Transverse colon (tissue), 3 donors: ENCODE measurements around the gene ERICH2.

ENCODE experiments used
- EP300 ChIP-seq: sonication (generic); formaldehyde crosslinking; IDR thresholded peaks from one replicate; pipeline ENCODE4 v1.6.1; 2017; ENCODE audit warnings: antibody characterized with exemption, low read depth
- TF ChIP-seq, protein P1 (sequence below), 5 experiments: fragments of 200-600 bp in 3 of 5; fragments of 450-650 bp in 2 of 5; sonication (generic) in 3 of 5; IDR thresholded peaks; 1 replicate in 2 of 5; 2 replicates in 3 of 5; pipeline ENCODE4 v1.5.1; 2016 to 2017; ENCODE audit warnings: antibody characterized with exemption in 5 of 5, inconsistent platforms in 3 of 5, mild to moderate bottlenecking in 2 of 5, moderate library complexity in 1 of 5

DNA sequence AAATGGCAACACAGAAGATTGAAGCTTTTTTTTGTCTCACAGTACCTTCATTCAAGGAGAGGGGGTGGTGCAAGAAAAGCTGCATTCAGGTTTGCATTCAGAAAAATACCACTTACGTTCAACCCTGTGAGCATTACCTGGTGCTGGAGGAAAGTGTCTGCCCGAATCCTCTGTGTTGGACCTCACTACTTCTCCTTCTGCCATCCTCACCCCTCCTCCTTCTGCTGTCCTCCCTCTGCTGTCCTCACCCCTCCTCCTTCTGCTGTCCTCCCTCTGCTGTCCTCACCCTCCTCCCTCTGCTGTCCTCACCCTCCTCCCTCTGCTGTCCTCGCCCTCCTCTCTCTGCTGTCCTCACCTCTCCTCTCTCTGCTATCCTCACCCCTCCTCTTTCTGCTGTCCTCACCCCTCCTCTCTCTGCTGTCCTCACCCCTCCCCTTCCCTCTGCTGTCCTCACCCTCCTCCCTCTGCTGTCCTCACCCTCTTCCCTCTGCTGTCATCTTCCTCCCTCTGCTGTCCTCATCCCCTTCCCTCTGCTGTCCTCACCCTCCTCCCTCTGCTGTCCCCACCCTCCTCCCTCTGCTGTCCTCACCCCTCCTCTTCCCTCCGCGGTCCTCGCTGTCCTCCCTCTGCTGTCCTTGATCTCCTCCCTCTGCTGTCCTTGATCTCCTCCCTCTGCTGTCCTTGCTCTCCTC is 57.8 kb downstream of the ERICH2 start:
- TF ChIP-seq, protein P1, sequence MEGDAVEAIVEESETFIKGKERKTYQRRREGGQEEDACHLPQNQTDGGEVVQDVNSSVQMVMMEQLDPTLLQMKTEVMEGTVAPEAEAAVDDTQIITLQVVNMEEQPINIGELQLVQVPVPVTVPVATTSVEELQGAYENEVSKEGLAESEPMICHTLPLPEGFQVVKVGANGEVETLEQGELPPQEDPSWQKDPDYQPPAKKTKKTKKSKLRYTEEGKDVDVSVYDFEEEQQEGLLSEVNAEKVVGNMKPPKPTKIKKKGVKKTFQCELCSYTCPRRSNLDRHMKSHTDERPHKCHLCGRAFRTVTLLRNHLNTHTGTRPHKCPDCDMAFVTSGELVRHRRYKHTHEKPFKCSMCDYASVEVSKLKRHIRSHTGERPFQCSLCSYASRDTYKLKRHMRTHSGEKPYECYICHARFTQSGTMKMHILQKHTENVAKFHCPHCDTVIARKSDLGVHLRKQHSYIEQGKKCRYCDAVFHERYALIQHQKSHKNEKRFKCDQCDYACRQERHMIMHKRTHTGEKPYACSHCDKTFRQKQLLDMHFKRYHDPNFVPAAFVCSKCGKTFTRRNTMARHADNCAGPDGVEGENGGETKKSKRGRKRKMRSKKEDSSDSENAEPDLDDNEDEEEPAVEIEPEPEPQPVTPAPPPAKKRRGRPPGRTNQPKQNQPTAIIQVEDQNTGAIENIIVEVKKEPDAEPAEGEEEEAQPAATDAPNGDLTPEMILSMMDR (IDR thresholded peaks at IDR 0.05): no peak
- no peak for TF ChIP-seq EP300
